Cardiac fibroblast (primary cell): ENCODE measurements around the gene LRP1-AS.

Experiments
- DNase-seq, 2 donors: peaks; one replicate each; pipeline versions ENCODE4 v3.0.0 to v3.0.0-alpha.2; 2010; ENCODE audit warnings: low read depth in 2 of 2
- H3K4me3 ChIP-seq, 2 donors: replicated peaks in 1 of 2; 1 replicate in 1 of 2; 2 replicates in 1 of 2; pipeline ENCODE4 v1.5.1; 2011; ENCODE audit warnings: low read depth in 2 of 2, low read length in 2 of 2, mild to moderate bottlenecking in 2 of 2, moderate library complexity in 1 of 2
- TF ChIP-seq, protein P1 (sequence below): IDR thresholded peaks from one replicate; pipeline ENCODE4 v1.5.1; 2011; ENCODE audit warnings: low read depth, mild to moderate bottlenecking, low read length, inconsistent platforms

Gene LRP1-AS

GRCh38 chr12:57158186-57158585 is 10.8 kb upstream of the LRP1-AS start:
- TF ChIP-seq, protein P1, sequence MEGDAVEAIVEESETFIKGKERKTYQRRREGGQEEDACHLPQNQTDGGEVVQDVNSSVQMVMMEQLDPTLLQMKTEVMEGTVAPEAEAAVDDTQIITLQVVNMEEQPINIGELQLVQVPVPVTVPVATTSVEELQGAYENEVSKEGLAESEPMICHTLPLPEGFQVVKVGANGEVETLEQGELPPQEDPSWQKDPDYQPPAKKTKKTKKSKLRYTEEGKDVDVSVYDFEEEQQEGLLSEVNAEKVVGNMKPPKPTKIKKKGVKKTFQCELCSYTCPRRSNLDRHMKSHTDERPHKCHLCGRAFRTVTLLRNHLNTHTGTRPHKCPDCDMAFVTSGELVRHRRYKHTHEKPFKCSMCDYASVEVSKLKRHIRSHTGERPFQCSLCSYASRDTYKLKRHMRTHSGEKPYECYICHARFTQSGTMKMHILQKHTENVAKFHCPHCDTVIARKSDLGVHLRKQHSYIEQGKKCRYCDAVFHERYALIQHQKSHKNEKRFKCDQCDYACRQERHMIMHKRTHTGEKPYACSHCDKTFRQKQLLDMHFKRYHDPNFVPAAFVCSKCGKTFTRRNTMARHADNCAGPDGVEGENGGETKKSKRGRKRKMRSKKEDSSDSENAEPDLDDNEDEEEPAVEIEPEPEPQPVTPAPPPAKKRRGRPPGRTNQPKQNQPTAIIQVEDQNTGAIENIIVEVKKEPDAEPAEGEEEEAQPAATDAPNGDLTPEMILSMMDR = no peak
- no peak for DNase-seq
- H3K4me3 ChIP-seq = no peak overlapping the region

- no peak for DNase-seq
- no peak overlapping the region for H3K4me3 ChIP-seq
- TF ChIP-seq, protein P1 = no peak
Observed at GRCh38 chr12:57157588-57158173, 10.3 kb upstream of the LRP1-AS start.

GRCh38 chr12:57156701-57157403 is 9.4 kb upstream of the LRP1-AS start:
- no peak overlapping the region for H3K4me3 ChIP-seq
- DNase-seq = no peak
- TF ChIP-seq, protein P1 = no peak

- no peak overlapping the region for H3K4me3 ChIP-seq
- DNase-seq = no peak
- TF ChIP-seq, protein P1 = no peak
Observed at GRCh38 chr12:57154804-57155434, 7.5 kb upstream of the LRP1-AS start.

DNA sequence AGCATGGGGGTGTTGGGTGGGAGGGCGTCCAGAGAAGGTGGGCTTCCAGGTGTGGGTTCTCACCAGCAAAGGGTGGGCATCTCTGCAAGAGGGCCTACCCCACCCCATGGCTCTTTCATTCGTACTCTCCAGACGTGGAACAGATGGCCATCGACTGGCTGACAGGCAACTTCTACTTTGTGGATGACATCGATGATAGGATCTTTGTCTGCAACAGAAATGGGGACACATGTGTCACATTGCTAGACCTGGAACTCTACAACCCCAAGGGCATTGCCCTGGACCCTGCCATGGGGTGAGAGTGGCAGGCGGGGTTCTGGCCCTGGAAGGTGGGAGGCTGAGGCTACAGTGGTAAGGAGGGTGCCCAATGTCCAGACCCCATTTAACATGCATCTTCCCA is 6.7 kb upstream of the LRP1-AS start:
- no peak for DNase-seq
- H3K4me3 ChIP-seq = no peak overlapping the region
- TF ChIP-seq, protein P1 = no peak

DNA sequence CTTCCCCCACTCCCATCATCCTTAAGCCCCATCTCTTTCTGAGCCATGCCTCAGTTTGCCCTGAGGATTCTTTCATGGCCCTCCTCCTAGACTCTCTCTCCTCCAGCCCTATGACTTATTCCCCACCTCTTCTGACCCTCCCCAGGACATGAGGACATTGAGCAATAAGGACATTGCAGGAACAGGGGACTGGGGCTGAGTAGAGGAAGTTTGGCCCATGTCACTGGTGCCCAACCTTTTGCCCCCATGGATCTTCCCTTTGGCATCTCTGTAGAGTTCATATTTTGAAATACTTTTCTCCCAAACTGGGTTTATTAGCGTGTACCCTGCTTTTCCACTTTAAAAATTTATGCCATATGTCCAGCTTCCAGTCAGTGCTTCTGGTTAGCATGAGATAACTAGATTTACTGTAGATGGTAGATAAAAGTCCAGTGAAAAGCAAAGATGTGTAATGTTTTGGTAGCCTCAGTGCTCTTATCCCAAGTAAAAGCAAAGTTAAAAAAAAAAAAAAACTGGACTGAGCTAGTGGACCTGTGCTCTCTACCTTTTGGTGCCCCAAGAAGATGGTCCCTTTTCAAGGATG is 6.1 kb upstream of the LRP1-AS start:
- TF ChIP-seq, protein P1 = no peak
- no peak for DNase-seq
- H3K4me3 ChIP-seq = no peak overlapping the region
